ENCODE results near the gene SLC9A5.

Gene SLC9A5

GRCh38 chr16:67248073-67248400, 742 bp upstream of the SLC9A5 start:
- no peak overlapping the region for H3K27ac ChIP-seq (ENCODE audit: low read depth, low read length)
- H3K4me3 ChIP-seq (ENCODE audit: low read depth, low read length): peak overlapping the region; percentile 57
- H2BK120ac ChIP-seq (ENCODE audit: insufficient read depth, low read length, poor library complexity): no peak overlapping the region

DNA sequence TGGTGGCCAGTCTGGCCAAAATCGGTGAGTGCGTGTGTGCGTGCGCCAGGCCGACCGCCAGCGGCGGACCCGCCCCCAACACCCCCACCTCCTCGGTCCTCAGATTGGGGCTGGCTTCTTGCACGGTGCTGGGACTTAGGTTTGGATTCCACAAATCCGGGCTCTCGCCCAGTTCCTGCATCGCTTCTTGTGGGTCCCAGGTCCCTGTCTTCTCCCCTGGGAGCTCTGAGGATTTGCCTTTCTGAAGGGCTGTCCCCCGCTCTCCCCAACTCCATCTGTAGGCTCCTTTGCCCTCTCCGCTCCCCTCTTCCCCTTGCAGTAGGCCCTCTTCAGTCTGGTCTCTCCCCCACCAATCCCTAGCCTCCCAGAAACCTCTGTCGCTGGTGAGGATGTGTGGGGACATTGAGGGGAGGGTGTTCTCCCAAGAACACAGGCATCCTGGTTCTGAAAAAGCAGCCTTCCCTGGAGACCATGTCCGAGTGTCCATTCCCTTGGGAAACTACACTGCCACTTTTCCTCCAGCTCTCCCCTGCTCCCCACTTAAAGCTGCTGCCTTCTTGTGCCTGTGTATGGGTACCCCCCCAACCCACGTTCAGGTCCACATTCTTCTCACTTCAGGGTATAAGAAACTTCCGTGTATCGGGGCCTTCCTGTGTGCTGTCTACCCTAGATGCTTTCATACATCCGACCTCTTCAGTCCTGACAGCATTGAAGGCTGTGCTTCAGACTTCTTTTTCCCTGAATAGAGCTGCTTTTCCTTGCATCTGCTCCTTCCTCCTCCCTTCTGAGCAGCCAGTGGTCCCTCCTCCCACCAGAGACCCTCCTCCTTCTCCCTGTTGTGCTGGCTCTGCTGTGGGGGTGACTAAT, 632 bp downstream of the SLC9A5 start:
- Histone ChIP-seq H3K79me1 (ENCODE audit: low read length) (peaks cover 17% of the 10 kb centered on the region), H3K79me2 (ENCODE audit: control insufficient read depth, insufficient read depth, low read length, poor library complexity) (peaks cover 3% of the 10 kb centered on the region), H2AFZ (ENCODE audit: insufficient read depth, low read length, poor library complexity) (no peak overlapping the region), H3K4me3 (ENCODE audit: low read depth, low read length) (peak overlapping the region; percentile 17), H4K91ac (ENCODE audit: low read depth, low read length) (no peak overlapping the region), H3K9ac (ENCODE audit: low read length) (no peak overlapping the region), H4K12ac (ENCODE audit: low read depth, low read length) (no peak overlapping the region), H4K8ac (ENCODE audit: low read depth, low read length) (no peak overlapping the region), H3K9me3 (ENCODE audit: insufficient read depth, low read depth, low read length) (peaks cover 1% of the 10 kb centered on the region), H3K14ac (ENCODE audit: low read length) (no peak overlapping the region), H2BK5ac (ENCODE audit: low read depth, low read length, poor library complexity) (no peak overlapping the region), H3K4me2 (ENCODE audit: low read length) (peak overlapping the region; percentile 74), H3K27ac (ENCODE audit: low read depth, low read length) (no peak overlapping the region), H3K4ac (ENCODE audit: low read depth, low read length) (no peak overlapping the region), H2BK12ac (ENCODE audit: low read length) (no peak overlapping the region), H2AK5ac (ENCODE audit: low read length) (no peak overlapping the region), H2BK120ac (ENCODE audit: insufficient read depth, low read length, poor library complexity) (no peak overlapping the region), H3K27me3 (ENCODE audit: insufficient read depth, low read length) (peaks cover 27% of the 10 kb centered on the region), H3K18ac (ENCODE audit: low read length) (peak overlapping the region; percentile 36), H3K23ac (ENCODE audit: low read length) (no peak overlapping the region), H3K36me3 (ENCODE audit: control insufficient read depth in 1 of 2, insufficient read depth in 2 of 2, low read length in 2 of 2) (no peaks in the 10 kb centered on the region), H3K4me1 (ENCODE audit: control insufficient read depth in 1 of 2, insufficient read depth in 2 of 2, low read length in 2 of 2) (peaks cover 27 to 32% of the 10 kb centered on the region in 2 experiments)
- DNase-seq: no peak
- no CpG with 5 or more reads among the region's 22 CpGs for WGBS (ENCODE audit: extremely low coverage, insufficient coverage, insufficient read length)

More at GRCh38 chr16:67248073-67248400, 742 bp upstream of the SLC9A5 start:
- no peak overlapping the region for H3K23ac ChIP-seq (ENCODE audit: low read length)
- peaks cover 3% of the 10 kb centered on the region for H3K79me2 ChIP-seq (ENCODE audit: control insufficient read depth, insufficient read depth, low read length, poor library complexity)
- no peak overlapping the region for H3K4ac ChIP-seq (ENCODE audit: low read depth, low read length)
- H4K91ac ChIP-seq (ENCODE audit: low read depth, low read length): no peak overlapping the region
- no peak overlapping the region for H3K18ac ChIP-seq (ENCODE audit: low read length)
- H2BK12ac ChIP-seq (ENCODE audit: low read length): no peak overlapping the region
- H2BK5ac ChIP-seq (ENCODE audit: low read depth, low read length, poor library complexity): no peak overlapping the region
- no peak overlapping the region for H4K8ac ChIP-seq (ENCODE audit: low read depth, low read length)
- H3K4me2 ChIP-seq (ENCODE audit: low read length): peak overlapping the region; percentile 74
- no CpG with 5 or more reads among the region's 7 CpGs for WGBS (ENCODE audit: extremely low coverage, insufficient coverage, insufficient read length)
- peaks cover 37 to 43% of the 10 kb centered on the region in 2 experiments for H3K4me1 ChIP-seq (ENCODE audit: control insufficient read depth in 1 of 2, insufficient read depth in 2 of 2, low read length in 2 of 2)
- no peak overlapping the region for H4K12ac ChIP-seq (ENCODE audit: low read depth, low read length)
- no peak for DNase-seq
- peaks cover 27% of the 10 kb centered on the region for H3K27me3 ChIP-seq (ENCODE audit: insufficient read depth, low read length)
- no peak overlapping the region for H3K14ac ChIP-seq (ENCODE audit: low read length)
- no peak overlapping the region for H2AFZ ChIP-seq (ENCODE audit: insufficient read depth, low read length, poor library complexity)
- peaks cover 20% of the 10 kb centered on the region for H3K79me1 ChIP-seq (ENCODE audit: low read length)
- no peak overlapping the region for H2AK5ac ChIP-seq (ENCODE audit: low read length)
- no peaks in the 10 kb centered on the region for H3K36me3 ChIP-seq (ENCODE audit: control insufficient read depth in 1 of 2, insufficient read depth in 2 of 2, low read length in 2 of 2)
- no peak overlapping the region for H3K9ac ChIP-seq (ENCODE audit: low read length)
- peaks cover 1% of the 10 kb centered on the region for H3K9me3 ChIP-seq (ENCODE audit: insufficient read depth, low read depth, low read length)

GRCh38 chr16:67250045-67250327, 1.2 kb downstream of the SLC9A5 start:
- Histone ChIP-seq H3K79me1 (ENCODE audit: low read length) (peaks cover 17% of the 10 kb centered on the region), H3K27me3 (ENCODE audit: insufficient read depth, low read length) (peaks cover 27% of the 10 kb centered on the region), H2BK12ac (ENCODE audit: low read length) (no peak overlapping the region), H3K36me3 (ENCODE audit: control insufficient read depth in 1 of 2, insufficient read depth in 2 of 2, low read length in 2 of 2) (no peaks in the 10 kb centered on the region), H2AK5ac (ENCODE audit: low read length) (no peak overlapping the region), H3K79me2 (ENCODE audit: control insufficient read depth, insufficient read depth, low read length, poor library complexity) (peaks cover 3% of the 10 kb centered on the region), H3K18ac (ENCODE audit: low read length) (no peak overlapping the region), H2AFZ (ENCODE audit: insufficient read depth, low read length, poor library complexity) (no peak overlapping the region), H4K91ac (ENCODE audit: low read depth, low read length) (no peak overlapping the region), H2BK5ac (ENCODE audit: low read depth, low read length, poor library complexity) (no peak overlapping the region), H4K12ac (ENCODE audit: low read depth, low read length) (no peak overlapping the region), H3K4ac (ENCODE audit: low read depth, low read length) (no peak overlapping the region), H2BK120ac (ENCODE audit: insufficient read depth, low read length, poor library complexity) (no peak overlapping the region), H3K9ac (ENCODE audit: low read length) (no peak overlapping the region), H3K14ac (ENCODE audit: low read length) (no peak overlapping the region), H3K27ac (ENCODE audit: low read depth, low read length) (no peak overlapping the region), H3K4me2 (ENCODE audit: low read length) (no peak overlapping the region), H3K23ac (ENCODE audit: low read length) (no peak overlapping the region), H4K8ac (ENCODE audit: low read depth, low read length) (no peak overlapping the region), H3K4me3 (ENCODE audit: low read depth, low read length) (no peak overlapping the region), H3K4me1 (ENCODE audit: control insufficient read depth in 1 of 2, insufficient read depth in 2 of 2, low read length in 2 of 2) (peaks cover 21 to 26% of the 10 kb centered on the region in 2 experiments), H3K9me3 (ENCODE audit: insufficient read depth, low read depth, low read length) (peaks cover 1% of the 10 kb centered on the region)
- DNase-seq: no peak
- no CpG with 5 or more reads among the region's 4 CpGs for WGBS (ENCODE audit: extremely low coverage, insufficient coverage, insufficient read length)

GRCh38 chr16:67252609-67253497, 4.1 kb downstream of the SLC9A5 start:
- Histone ChIP-seq H4K12ac (ENCODE audit: low read depth, low read length) (no peak overlapping the region), H2AFZ (ENCODE audit: insufficient read depth, low read length, poor library complexity) (no peak overlapping the region), H3K36me3 (ENCODE audit: control insufficient read depth in 1 of 2, insufficient read depth in 2 of 2, low read length in 2 of 2) (no peaks in the 10 kb centered on the region), H3K4ac (ENCODE audit: low read depth, low read length) (no peak overlapping the region), H3K79me1 (ENCODE audit: low read length) (peaks cover 2% of the 10 kb centered on the region), H3K4me3 (ENCODE audit: low read depth, low read length) (no peak overlapping the region), H4K8ac (ENCODE audit: low read depth, low read length) (no peak overlapping the region), H3K9ac (ENCODE audit: low read length) (no peak overlapping the region), H2AK5ac (ENCODE audit: low read length) (no peak overlapping the region), H2BK12ac (ENCODE audit: low read length) (no peak overlapping the region), H3K23ac (ENCODE audit: low read length) (no peak overlapping the region), H3K27me3 (ENCODE audit: insufficient read depth, low read length) (peaks cover 25% of the 10 kb centered on the region), H3K4me2 (ENCODE audit: low read length) (no peak overlapping the region), H3K9me3 (ENCODE audit: insufficient read depth, low read depth, low read length) (peaks cover 1% of the 10 kb centered on the region), H3K27ac (ENCODE audit: low read depth, low read length) (no peak overlapping the region), H3K14ac (ENCODE audit: low read length) (no peak overlapping the region), H4K91ac (ENCODE audit: low read depth, low read length) (no peak overlapping the region), H3K79me2 (ENCODE audit: control insufficient read depth, insufficient read depth, low read length, poor library complexity) (no peaks in the 10 kb centered on the region), H2BK5ac (ENCODE audit: low read depth, low read length, poor library complexity) (no peak overlapping the region), H3K18ac (ENCODE audit: low read length) (no peak overlapping the region), H3K4me1 (ENCODE audit: control insufficient read depth in 1 of 2, insufficient read depth in 2 of 2, low read length in 2 of 2) (peaks cover 11 to 12% of the 10 kb centered on the region in 2 experiments), H2BK120ac (ENCODE audit: insufficient read depth, low read length, poor library complexity) (no peak overlapping the region)
- no peak for DNase-seq
- WGBS (ENCODE audit: extremely low coverage, insufficient coverage, insufficient read length): no CpG with 5 or more reads among the region's 4 CpGs
